ENCODE data around the gene DISP3.

DNA sequence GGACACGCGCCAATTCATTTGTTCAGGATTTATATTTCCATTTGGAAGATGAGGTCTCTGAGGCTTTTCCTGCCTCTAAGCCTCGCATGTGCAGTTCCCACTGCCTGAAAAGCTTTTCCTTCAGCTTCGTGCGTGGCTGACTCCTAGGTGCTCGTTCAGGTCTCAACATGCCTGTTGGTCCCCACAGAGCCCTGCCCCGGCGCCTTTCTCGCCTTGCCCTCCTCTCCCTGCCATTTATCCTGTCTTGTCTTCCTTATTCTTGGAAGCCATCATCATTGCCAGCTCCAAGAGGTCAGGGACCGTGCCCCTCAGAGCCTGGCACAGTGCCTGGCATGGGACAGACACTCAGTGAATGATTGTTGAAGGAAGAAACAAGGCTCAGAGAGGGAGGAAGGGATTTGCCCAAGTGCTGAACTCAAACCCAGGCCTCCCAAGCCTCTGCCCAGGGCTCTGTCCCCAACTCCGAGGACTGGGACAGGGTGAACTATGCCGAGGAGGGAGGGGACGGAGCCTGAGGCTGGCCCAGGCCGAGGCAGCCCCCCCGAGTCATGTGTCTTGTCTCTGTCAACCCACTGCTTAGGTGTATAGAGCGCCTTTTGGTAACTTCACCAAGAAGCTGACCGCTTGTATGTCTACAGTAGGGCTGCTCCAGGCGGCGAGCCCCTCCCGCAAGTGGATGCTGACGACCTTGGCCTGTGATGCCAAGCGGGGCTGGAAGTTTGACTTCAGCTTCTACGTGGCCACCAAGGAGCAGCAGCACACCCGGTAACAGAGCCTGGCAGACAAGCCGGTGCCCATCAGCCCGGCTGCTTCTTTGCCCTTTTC lies 47.3 kb downstream of the DISP3 start:
- TF ChIP-seq, protein P1, sequence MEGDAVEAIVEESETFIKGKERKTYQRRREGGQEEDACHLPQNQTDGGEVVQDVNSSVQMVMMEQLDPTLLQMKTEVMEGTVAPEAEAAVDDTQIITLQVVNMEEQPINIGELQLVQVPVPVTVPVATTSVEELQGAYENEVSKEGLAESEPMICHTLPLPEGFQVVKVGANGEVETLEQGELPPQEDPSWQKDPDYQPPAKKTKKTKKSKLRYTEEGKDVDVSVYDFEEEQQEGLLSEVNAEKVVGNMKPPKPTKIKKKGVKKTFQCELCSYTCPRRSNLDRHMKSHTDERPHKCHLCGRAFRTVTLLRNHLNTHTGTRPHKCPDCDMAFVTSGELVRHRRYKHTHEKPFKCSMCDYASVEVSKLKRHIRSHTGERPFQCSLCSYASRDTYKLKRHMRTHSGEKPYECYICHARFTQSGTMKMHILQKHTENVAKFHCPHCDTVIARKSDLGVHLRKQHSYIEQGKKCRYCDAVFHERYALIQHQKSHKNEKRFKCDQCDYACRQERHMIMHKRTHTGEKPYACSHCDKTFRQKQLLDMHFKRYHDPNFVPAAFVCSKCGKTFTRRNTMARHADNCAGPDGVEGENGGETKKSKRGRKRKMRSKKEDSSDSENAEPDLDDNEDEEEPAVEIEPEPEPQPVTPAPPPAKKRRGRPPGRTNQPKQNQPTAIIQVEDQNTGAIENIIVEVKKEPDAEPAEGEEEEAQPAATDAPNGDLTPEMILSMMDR (IDR thresholded peaks at IDR 0.05) = no peak
- TF ChIP-seq POLR2A (IDR thresholded peaks at IDR 0.05) = no peak

All from thyroid gland (tissue), 4 donors.